ENCODE data around the gene CAMTA1. TPM values are rescaled to one million over a fixed set of nuclear protein-coding genes. Genes with fewer than 3 reads are reported as not detected.

Gene CAMTA1
- total and polyA plus RNA-seq, 2 experiments from 2014 or later: 89.0 to 145 TPM

GRCh38 chr1:7012461-7012924, 227.2 kb downstream of the CAMTA1 start:
- no peaks in the 10 kb centered on the region for H3K36me3 ChIP-seq (replicated peaks; ENCODE audit: insufficient read depth, low read depth)
- no peaks in the 10 kb centered on the region for H3K27me3 ChIP-seq
- no peaks in the 10 kb centered on the region for H3K4me1 ChIP-seq (ENCODE audit: insufficient read depth)
- no peak for DNase-seq (ENCODE audit: low spot score)
- no peak overlapping the region for H3K4me2 ChIP-seq
- WGBS (ENCODE audit: low lambda C conversion rate, missing lambda C conversion rate): 81% methylated on average over 14 of the region's 14 CpGs
- H4K20me1 ChIP-seq (ENCODE audit: insufficient read depth, poor library complexity, severe bottlenecking): no peaks in the 10 kb centered on the region
- H3K4me3 ChIP-seq: no peak overlapping the region
- H3K9me2 ChIP-seq (replicated peaks; ENCODE audit: insufficient read depth): no peaks in the 10 kb centered on the region
- H2AFZ ChIP-seq: no peak overlapping the region
- no peak overlapping the region for H3K27ac ChIP-seq
- H3K79me2 ChIP-seq: no peaks in the 10 kb centered on the region
- no peaks in the 10 kb centered on the region for H3K9me3 ChIP-seq (ENCODE audit: low read depth)
- TF ChIP-seq EZH2phosphoT487 (IDR thresholded peaks at IDR 0.05; ENCODE audit: low read depth, severe bottlenecking, unreplicated experiment) (no peak), EZH2 (IDR thresholded peaks at IDR 0.05; ENCODE audit: borderline replicate concordance) (no peak), CTCF (IDR thresholded peaks at IDR 0.05; ENCODE audit: poor library complexity) (no peak)

GRCh38 chr1:7013833-7014639, 228.8 kb downstream of the CAMTA1 start:
- H3K4me1 ChIP-seq (ENCODE audit: insufficient read depth): no peaks in the 10 kb centered on the region
- H3K9me2 ChIP-seq (replicated peaks; ENCODE audit: insufficient read depth): no peaks in the 10 kb centered on the region
- no peak overlapping the region for H3K4me3 ChIP-seq
- WGBS (ENCODE audit: low lambda C conversion rate, missing lambda C conversion rate): 93% methylated on average over 18 of the region's 18 CpGs
- no peak overlapping the region for H2AFZ ChIP-seq
- H3K79me2 ChIP-seq: no peaks in the 10 kb centered on the region
- H4K20me1 ChIP-seq (ENCODE audit: insufficient read depth, poor library complexity, severe bottlenecking): no peaks in the 10 kb centered on the region
- DNase-seq (ENCODE audit: low spot score): no peak
- H3K4me2 ChIP-seq: no peak overlapping the region
- H3K36me3 ChIP-seq (replicated peaks; ENCODE audit: insufficient read depth, low read depth): no peaks in the 10 kb centered on the region
- H3K27me3 ChIP-seq: no peaks in the 10 kb centered on the region
- H3K27ac ChIP-seq: no peak overlapping the region
- no peak for TF ChIP-seq CTCF (IDR thresholded peaks at IDR 0.05; ENCODE audit: poor library complexity)
- TF ChIP-seq EZH2 (IDR thresholded peaks at IDR 0.05; ENCODE audit: borderline replicate concordance): no peak
- TF ChIP-seq EZH2phosphoT487 (IDR thresholded peaks at IDR 0.05; ENCODE audit: low read depth, severe bottlenecking, unreplicated experiment): no peak
- no peaks in the 10 kb centered on the region for H3K9me3 ChIP-seq (ENCODE audit: low read depth)

- no peak for DNase-seq (ENCODE audit: low spot score)
- H2AFZ ChIP-seq: no peak overlapping the region
- no peak overlapping the region for H3K27ac ChIP-seq
- H3K27me3 ChIP-seq: no peaks in the 10 kb centered on the region
- TF ChIP-seq EZH2 (IDR thresholded peaks at IDR 0.05; ENCODE audit: borderline replicate concordance) (no peak), EZH2phosphoT487 (IDR thresholded peaks at IDR 0.05; ENCODE audit: low read depth, severe bottlenecking, unreplicated experiment) (no peak), CTCF (IDR thresholded peaks at IDR 0.05; ENCODE audit: poor library complexity) (no peak)
- H3K9me2 ChIP-seq (replicated peaks; ENCODE audit: insufficient read depth): no peaks in the 10 kb centered on the region
- no peaks in the 10 kb centered on the region for H3K79me2 ChIP-seq
- no peak overlapping the region for H3K4me3 ChIP-seq
- no peaks in the 10 kb centered on the region for H4K20me1 ChIP-seq (ENCODE audit: insufficient read depth, poor library complexity, severe bottlenecking)
- WGBS (ENCODE audit: low lambda C conversion rate, missing lambda C conversion rate): 89% methylated on average over 8 of the region's 8 CpGs
- no peaks in the 10 kb centered on the region for H3K4me1 ChIP-seq (ENCODE audit: insufficient read depth)
- H3K4me2 ChIP-seq: no peak overlapping the region
- H3K36me3 ChIP-seq (replicated peaks; ENCODE audit: insufficient read depth, low read depth): no peaks in the 10 kb centered on the region
- no peaks in the 10 kb centered on the region for H3K9me3 ChIP-seq (ENCODE audit: low read depth)
These were observed 229.3 kb downstream of the CAMTA1 start for GRCh38 chr1:7014640-7014930.

Data from hepatocyte (in vitro differentiated cells).